ENCODE measurements around the gene DUXA. TPM values are rescaled to one million over a fixed set of nuclear protein-coding genes. Genes with fewer than 3 reads are reported as not detected.

DUXA gene
- total RNA-seq, 1 donor from 2014 or later = not detected

- DNase-seq (ENCODE audit: extremely low spot score, unreplicated experiment) = no peak
- Mint-ChIP-seq H3K27me3 (ENCODE audit: unreplicated experiment) (no peaks in the 10 kb centered on the region), H3K4me3 (ENCODE audit: unreplicated experiment) (peak overlapping the region; percentile 91), H3K9me3 (ENCODE audit: unreplicated experiment) (peaks cover 24% of the 10 kb centered on the region), H3K27ac (ENCODE audit: unreplicated experiment) (peak overlapping the region; percentile 83), H3K36me3 (ENCODE audit: unreplicated experiment) (peaks cover 41% of the 10 kb centered on the region), H3K4me1 (ENCODE audit: unreplicated experiment) (peaks cover 23% of the 10 kb centered on the region)
- TF ChIP-seq, protein P1, sequence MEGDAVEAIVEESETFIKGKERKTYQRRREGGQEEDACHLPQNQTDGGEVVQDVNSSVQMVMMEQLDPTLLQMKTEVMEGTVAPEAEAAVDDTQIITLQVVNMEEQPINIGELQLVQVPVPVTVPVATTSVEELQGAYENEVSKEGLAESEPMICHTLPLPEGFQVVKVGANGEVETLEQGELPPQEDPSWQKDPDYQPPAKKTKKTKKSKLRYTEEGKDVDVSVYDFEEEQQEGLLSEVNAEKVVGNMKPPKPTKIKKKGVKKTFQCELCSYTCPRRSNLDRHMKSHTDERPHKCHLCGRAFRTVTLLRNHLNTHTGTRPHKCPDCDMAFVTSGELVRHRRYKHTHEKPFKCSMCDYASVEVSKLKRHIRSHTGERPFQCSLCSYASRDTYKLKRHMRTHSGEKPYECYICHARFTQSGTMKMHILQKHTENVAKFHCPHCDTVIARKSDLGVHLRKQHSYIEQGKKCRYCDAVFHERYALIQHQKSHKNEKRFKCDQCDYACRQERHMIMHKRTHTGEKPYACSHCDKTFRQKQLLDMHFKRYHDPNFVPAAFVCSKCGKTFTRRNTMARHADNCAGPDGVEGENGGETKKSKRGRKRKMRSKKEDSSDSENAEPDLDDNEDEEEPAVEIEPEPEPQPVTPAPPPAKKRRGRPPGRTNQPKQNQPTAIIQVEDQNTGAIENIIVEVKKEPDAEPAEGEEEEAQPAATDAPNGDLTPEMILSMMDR (IDR thresholded peaks at IDR 0.05) = no peak
Observed at GRCh38 chr19:57192077-57192420, 24.8 kb upstream of the DUXA start.

DNA sequence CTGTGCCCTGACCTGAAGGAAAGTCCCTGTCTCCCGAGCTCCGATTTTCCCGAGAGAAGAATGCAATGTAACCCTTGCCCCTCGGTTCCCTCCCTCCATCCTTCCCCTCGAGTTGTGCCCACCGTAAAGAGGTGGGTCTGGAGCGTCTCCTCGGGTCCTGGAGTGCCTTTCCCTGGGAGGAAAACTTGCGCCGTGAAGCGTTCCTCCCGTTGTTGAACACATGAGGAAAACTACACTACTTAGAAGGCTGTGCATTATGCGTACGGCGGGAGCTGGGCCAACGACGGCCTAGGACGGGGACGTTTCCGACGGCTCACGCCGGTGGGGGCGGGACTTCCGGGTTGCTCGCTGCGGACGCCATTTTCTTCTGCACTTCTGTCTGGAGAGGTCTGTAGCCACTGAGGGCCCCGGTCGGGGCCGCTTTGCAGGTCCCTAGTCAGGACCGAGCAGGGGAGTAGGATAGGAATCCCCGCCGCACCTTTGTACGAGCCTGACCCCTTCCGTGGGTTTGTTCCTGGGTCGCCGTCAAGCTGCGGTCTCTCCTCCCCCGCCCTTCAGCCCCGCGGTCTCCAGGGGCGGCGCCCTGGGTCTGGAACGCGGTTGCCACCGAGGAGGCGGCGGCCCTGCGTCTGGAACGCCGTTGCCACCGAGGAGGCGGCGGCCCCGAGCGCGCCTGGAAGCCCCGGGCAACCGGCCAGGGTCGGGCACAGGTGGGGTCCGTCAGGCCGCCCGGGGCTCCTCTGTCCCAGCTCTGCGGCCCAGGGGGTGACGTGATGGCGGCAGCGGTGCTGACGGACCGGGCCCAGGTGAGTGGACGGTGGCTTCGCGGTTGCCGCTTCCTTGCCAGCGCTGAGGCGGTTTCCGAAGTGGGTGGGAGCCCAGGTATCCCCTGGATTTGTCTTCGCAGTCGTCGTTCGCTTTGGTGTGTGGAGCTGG lies 24.1 kb upstream of the DUXA start, which contains the start of gene ZNF264:
Gene ZNF264, plus strand, starts transcription at position 360 of the 936 bp plus-strand sequence. Its CDS starts 414 bp downstream, at position 774.
- peaks cover 23% of the 10 kb centered on the region for H3K4me1 Mint-ChIP-seq (ENCODE audit: unreplicated experiment)
- H3K27me3 Mint-ChIP-seq (ENCODE audit: unreplicated experiment) = no peaks in the 10 kb centered on the region
- TF ChIP-seq, protein P1 (IDR thresholded peaks at IDR 0.05) = no peak
- H3K4me3 Mint-ChIP-seq (ENCODE audit: unreplicated experiment) = peak within 1 kb of the TSS; percentile 91
- DNase-seq (ENCODE audit: extremely low spot score, unreplicated experiment) = peak; percentile 95
- peaks cover 34% of the 10 kb centered on the region for H3K36me3 Mint-ChIP-seq (ENCODE audit: unreplicated experiment)
- H3K27ac Mint-ChIP-seq (ENCODE audit: unreplicated experiment) = peak within 1 kb of the TSS; percentile 95
- H3K9me3 Mint-ChIP-seq (ENCODE audit: unreplicated experiment) = peaks cover 24% of the 10 kb centered on the region

- Mint-ChIP-seq H3K27me3 (ENCODE audit: unreplicated experiment) (no peaks in the 10 kb centered on the region), H3K9me3 (ENCODE audit: unreplicated experiment) (peaks cover 20% of the 10 kb centered on the region), H3K36me3 (ENCODE audit: unreplicated experiment) (peaks cover 26% of the 10 kb centered on the region), H3K27ac (ENCODE audit: unreplicated experiment) (peak overlapping the region; percentile 95), H3K4me1 (ENCODE audit: unreplicated experiment) (peaks cover 23% of the 10 kb centered on the region), H3K4me3 (ENCODE audit: unreplicated experiment) (peak overlapping the region; percentile 85)
- DNase-seq (ENCODE audit: extremely low spot score, unreplicated experiment) = no peak
- TF ChIP-seq, protein P1 (IDR thresholded peaks at IDR 0.05) = no peak
Observed at GRCh38 chr19:57190301-57190700, 23.0 kb upstream of the DUXA start.

GRCh38 chr19:57171551-57172081 lies 4.3 kb upstream of the DUXA start:
- peaks cover 3% of the 10 kb centered on the region for H3K27me3 Mint-ChIP-seq (ENCODE audit: unreplicated experiment)
- TF ChIP-seq, protein P1 (IDR thresholded peaks at IDR 0.05) = no peak
- H3K4me1 Mint-ChIP-seq (ENCODE audit: unreplicated experiment) = peaks cover 18% of the 10 kb centered on the region
- H3K4me3 Mint-ChIP-seq (ENCODE audit: unreplicated experiment) = peak overlapping the region; percentile 75
- no peak overlapping the region for H3K27ac Mint-ChIP-seq (ENCODE audit: unreplicated experiment)
- peaks cover 2% of the 10 kb centered on the region for H3K36me3 Mint-ChIP-seq (ENCODE audit: unreplicated experiment)
- H3K9me3 Mint-ChIP-seq (ENCODE audit: unreplicated experiment) = peaks cover 15% of the 10 kb centered on the region
- no peak for DNase-seq (ENCODE audit: extremely low spot score, unreplicated experiment)

GRCh38 chr19:57165846-57166245 lies 1.4 kb downstream of the DUXA start:
- TF ChIP-seq, protein P1 (IDR thresholded peaks at IDR 0.05) = no peak
- Mint-ChIP-seq H3K4me3 (ENCODE audit: unreplicated experiment) (no peak overlapping the region), H3K4me1 (ENCODE audit: unreplicated experiment) (no peaks in the 10 kb centered on the region), H3K9me3 (ENCODE audit: unreplicated experiment) (peaks cover 13% of the 10 kb centered on the region), H3K27ac (ENCODE audit: unreplicated experiment) (no peak overlapping the region), H3K27me3 (ENCODE audit: unreplicated experiment) (no peaks in the 10 kb centered on the region), H3K36me3 (ENCODE audit: unreplicated experiment) (no peaks in the 10 kb centered on the region)
- no peak for DNase-seq (ENCODE audit: extremely low spot score, unreplicated experiment)

All from osteocyte (in vitro differentiated cells).